ENCODE data around the gene RALGPS2. TPM values are rescaled to one million over a fixed set of nuclear protein-coding genes. Genes with fewer than 3 reads are reported as not detected.

Gene RALGPS2
- total RNA-seq, 1 experiment from 2014 or later = 19.3 TPM

- no peak for ATAC-seq
These were observed 241.3 kb downstream of the RALGPS2 start for GRCh38 chr1:178966312-178966711.

GRCh38 chr1:178969226-178969987 is 244.4 kb downstream of the RALGPS2 start:
- no peaks in the 10 kb centered on the region for H3K36me3 ChIP-seq (ENCODE audit: low read depth, low read length)
- no peak for DNase-seq
- ChIA-PET CTCF (no interaction called here), POLR2A (ENCODE audit: unreplicated experiment) (no interaction called here)
- H3K4me3 ChIP-seq (ENCODE audit: low read length) = no peak overlapping the region
- TF ChIP-seq EZH2 (IDR thresholded peaks at IDR 0.05; ENCODE audit: low read length, unreplicated experiment) (no peak), CTCF (conservative IDR thresholded peaks at IDR 0.05; ENCODE audit: low read depth, low read length) (no peak), EZH2phosphoT487 (IDR thresholded peaks at IDR 0.05; ENCODE audit: borderline replicate concordance, low read length) (no peak)
- no peaks in the 10 kb centered on the region for H4K20me1 ChIP-seq (ENCODE audit: low read length)
- no peak overlapping the region for H3K9ac ChIP-seq (ENCODE audit: low read length)
- H3K27me3 ChIP-seq (ENCODE audit: low read length) = no peaks in the 10 kb centered on the region
- intact Hi-C loops (cut with micrococcal nuclease) = no loop called here
- no peaks in the 10 kb centered on the region for H3K79me2 ChIP-seq (ENCODE audit: low read length)
- no peaks in the 10 kb centered on the region for H3K9me2 ChIP-seq (replicated peaks; ENCODE audit: low read length)
- ATAC-seq = no peak
- no TSS peak for BruUV-seq (replicated peaks)
- H3K27ac ChIP-seq (ENCODE audit: low read length) = no peak overlapping the region
- no peaks in the 10 kb centered on the region for H3K4me1 ChIP-seq (ENCODE audit: insufficient read depth, low read length)
- H2AFZ ChIP-seq (ENCODE audit: low read length) = no peak overlapping the region
- H3K9me3 ChIP-seq (ENCODE audit: low read length) = no peaks in the 10 kb centered on the region
- no peaks in the 10 kb centered on the region for H3F3A ChIP-seq (ENCODE audit: low read length, unreplicated experiment)
- no peak overlapping the region for H3K4me2 ChIP-seq (ENCODE audit: low read length)

More at GRCh38 chr1:178966312-178966711, 241.3 kb downstream of the RALGPS2 start:
- Histone ChIP-seq H3K9me2 (replicated peaks; ENCODE audit: low read length) (no peaks in the 10 kb centered on the region), H3K9me3 (ENCODE audit: low read length) (no peaks in the 10 kb centered on the region), H3K27me3 (ENCODE audit: low read length) (no peaks in the 10 kb centered on the region), H3K36me3 (ENCODE audit: low read depth, low read length) (no peaks in the 10 kb centered on the region), H3F3A (ENCODE audit: low read length, unreplicated experiment) (no peaks in the 10 kb centered on the region), H3K9ac (ENCODE audit: low read length) (no peak overlapping the region), H4K20me1 (ENCODE audit: low read length) (no peaks in the 10 kb centered on the region), H3K4me3 (ENCODE audit: low read length) (no peak overlapping the region), H3K27ac (ENCODE audit: low read length) (no peak overlapping the region), H3K79me2 (ENCODE audit: low read length) (no peaks in the 10 kb centered on the region), H2AFZ (ENCODE audit: low read length) (no peak overlapping the region), H3K4me1 (ENCODE audit: insufficient read depth, low read length) (no peaks in the 10 kb centered on the region), H3K4me2 (ENCODE audit: low read length) (no peak overlapping the region)
- ChIA-PET CTCF (no interaction called here), POLR2A (ENCODE audit: unreplicated experiment) (no interaction called here)
- intact Hi-C loops (cut with micrococcal nuclease) = no loop called here
- no peak for TF ChIP-seq EZH2phosphoT487 (IDR thresholded peaks at IDR 0.05; ENCODE audit: borderline replicate concordance, low read length)
- TF ChIP-seq EZH2 (IDR thresholded peaks at IDR 0.05; ENCODE audit: low read length, unreplicated experiment) = no peak
- TF ChIP-seq CTCF (conservative IDR thresholded peaks at IDR 0.05; ENCODE audit: low read depth, low read length) = no peak
- no TSS peak for BruUV-seq (replicated peaks)
- DNase-seq = no peak

- TF ChIP-seq EZH2 (IDR thresholded peaks at IDR 0.05; ENCODE audit: low read length, unreplicated experiment) (no peak), CTCF (conservative IDR thresholded peaks at IDR 0.05; ENCODE audit: low read depth, low read length) (no peak), EZH2phosphoT487 (IDR thresholded peaks at IDR 0.05; ENCODE audit: borderline replicate concordance, low read length) (no peak)
- Histone ChIP-seq H3K4me1 (ENCODE audit: insufficient read depth, low read length) (no peaks in the 10 kb centered on the region), H3K9ac (ENCODE audit: low read length) (no peak overlapping the region), H4K20me1 (ENCODE audit: low read length) (no peaks in the 10 kb centered on the region), H3K27me3 (ENCODE audit: low read length) (no peaks in the 10 kb centered on the region), H3K36me3 (ENCODE audit: low read depth, low read length) (no peaks in the 10 kb centered on the region), H3K4me2 (ENCODE audit: low read length) (no peak overlapping the region), H3K9me2 (replicated peaks; ENCODE audit: low read length) (no peaks in the 10 kb centered on the region), H3K9me3 (ENCODE audit: low read length) (no peaks in the 10 kb centered on the region), H2AFZ (ENCODE audit: low read length) (no peak overlapping the region), H3K27ac (ENCODE audit: low read length) (no peak overlapping the region), H3K79me2 (ENCODE audit: low read length) (no peaks in the 10 kb centered on the region), H3F3A (ENCODE audit: low read length, unreplicated experiment) (no peaks in the 10 kb centered on the region), H3K4me3 (ENCODE audit: low read length) (no peak overlapping the region)
- CTCF ChIA-PET = no interaction called here
- POLR2A ChIA-PET (ENCODE audit: unreplicated experiment) = no interaction called here
- ATAC-seq (no peak), DNase-seq (no peak)
- BruUV-seq (replicated peaks) = no TSS peak
- intact Hi-C loops (cut with micrococcal nuclease) = no loop called here
These were observed 245.1 kb downstream of the RALGPS2 start for GRCh38 chr1:178970184-178970583.

All from PC-3 (cell line).